KMS-11 (cell line): ENCODE results near the gene GALNT2.

Source experiments
- H2AFZ ChIP-seq: fragments of 200-600 bp; sonication (generic); 2 replicates; pipeline ENCODE4 v1.6.1; 2016; ENCODE audit warnings: antibody characterized with exemption, mixed run types, low read depth
- H3K27ac ChIP-seq: fragments of 200-600 bp; sonication (generic); 2 replicates; pipeline ENCODE4 v1.6.1; 2016; ENCODE audit warnings: mild to moderate bottlenecking, mixed run types
- H3K27me3 ChIP-seq: fragments of 200-600 bp; sonication (generic); 2 replicates; pipeline ENCODE4 v1.6.1; 2017; ENCODE audit warnings: mild to moderate bottlenecking, low read depth, mixed run types, moderate library complexity; ENCODE audit not compliant: insufficient read depth
- H3K36me3 ChIP-seq: fragments of 200-600 bp; sonication (generic); 2 replicates; pipeline ENCODE4 v1.6.1; 2017; ENCODE audit warnings: mild to moderate bottlenecking, mixed run types; ENCODE audit not compliant: insufficient read depth
- H3K4me1 ChIP-seq: fragments of 200-600 bp; sonication (generic); 2 replicates; pipeline ENCODE4 v1.6.1; 2016; ENCODE audit warnings: mild to moderate bottlenecking, low read depth, mixed run types; ENCODE audit not compliant: poor library complexity, severe bottlenecking
- H3K4me2 ChIP-seq: fragments of 200-600 bp; sonication (generic); 2 replicates; pipeline ENCODE4 v1.7.0; 2016; ENCODE audit warnings: mild to moderate bottlenecking, mixed run types
- H3K4me3 ChIP-seq: fragments of 200-600 bp; sonication (generic); IDR thresholded peaks from 2 replicates; pipeline ENCODE4 v1.6.1; 2017; ENCODE audit warnings: low read depth, low read length, mixed read lengths; ENCODE audit not compliant: insufficient read depth
- H3K79me2 ChIP-seq: fragments of 200-600 bp; sonication (generic); 2 replicates; pipeline ENCODE4 v1.6.1; 2016; ENCODE audit warnings: low read depth, mixed run types; ENCODE audit not compliant: insufficient read depth
- H3K9ac ChIP-seq: fragments of 200-600 bp; sonication (generic); 2 replicates; pipeline ENCODE4 v1.6.1; 2016; ENCODE audit warnings: mild to moderate bottlenecking, mixed run types
- H4K20me1 ChIP-seq: fragments of 200-600 bp; sonication (generic); 2 replicates; pipeline ENCODE4 v1.6.1; 2016; ENCODE audit warnings: mild to moderate bottlenecking, mixed run types; ENCODE audit not compliant: insufficient read depth
- TF ChIP-seq, protein P1 (sequence below): fragments of 200-600 bp; sonication (generic); conservative IDR thresholded peaks from 2 replicates; pipeline ENCODE4 v1.6.1; 2017; ENCODE audit warnings: low read depth, mild to moderate bottlenecking, antibody characterized with exemption, low read length, moderate library complexity, mixed read lengths

The GALNT2 gene

GRCh38 chr1:230131457-230131856 lies 64.4 kb downstream of the GALNT2 start:
- H3K4me3 ChIP-seq, result no peak overlapping the region
- no peak overlapping the region for H3K4me2 ChIP-seq
- no peak overlapping the region for H3K9ac ChIP-seq
- no peaks in the 10 kb centered on the region for H4K20me1 ChIP-seq
- H3K27me3 ChIP-seq, result no peaks in the 10 kb centered on the region
- no peak overlapping the region for H2AFZ ChIP-seq
- no peaks in the 10 kb centered on the region for H3K36me3 ChIP-seq
- TF ChIP-seq, protein P1, sequence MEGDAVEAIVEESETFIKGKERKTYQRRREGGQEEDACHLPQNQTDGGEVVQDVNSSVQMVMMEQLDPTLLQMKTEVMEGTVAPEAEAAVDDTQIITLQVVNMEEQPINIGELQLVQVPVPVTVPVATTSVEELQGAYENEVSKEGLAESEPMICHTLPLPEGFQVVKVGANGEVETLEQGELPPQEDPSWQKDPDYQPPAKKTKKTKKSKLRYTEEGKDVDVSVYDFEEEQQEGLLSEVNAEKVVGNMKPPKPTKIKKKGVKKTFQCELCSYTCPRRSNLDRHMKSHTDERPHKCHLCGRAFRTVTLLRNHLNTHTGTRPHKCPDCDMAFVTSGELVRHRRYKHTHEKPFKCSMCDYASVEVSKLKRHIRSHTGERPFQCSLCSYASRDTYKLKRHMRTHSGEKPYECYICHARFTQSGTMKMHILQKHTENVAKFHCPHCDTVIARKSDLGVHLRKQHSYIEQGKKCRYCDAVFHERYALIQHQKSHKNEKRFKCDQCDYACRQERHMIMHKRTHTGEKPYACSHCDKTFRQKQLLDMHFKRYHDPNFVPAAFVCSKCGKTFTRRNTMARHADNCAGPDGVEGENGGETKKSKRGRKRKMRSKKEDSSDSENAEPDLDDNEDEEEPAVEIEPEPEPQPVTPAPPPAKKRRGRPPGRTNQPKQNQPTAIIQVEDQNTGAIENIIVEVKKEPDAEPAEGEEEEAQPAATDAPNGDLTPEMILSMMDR, result no peak
- H3K4me1 ChIP-seq, result peaks cover 73% of the 10 kb centered on the region
- H3K79me2 ChIP-seq, result peaks cover 98% of the 10 kb centered on the region
- H3K27ac ChIP-seq, result no peak overlapping the region

- Histone ChIP-seq H3K4me2 (no peak overlapping the region), H3K27ac (no peak overlapping the region), H3K36me3 (no peaks in the 10 kb centered on the region), H2AFZ (no peak overlapping the region), H3K27me3 (no peaks in the 10 kb centered on the region), H3K4me3 (no peak overlapping the region), H3K79me2 (peaks cover 98% of the 10 kb centered on the region), H3K9ac (no peak overlapping the region), H3K4me1 (peaks cover 66% of the 10 kb centered on the region), H4K20me1 (no peaks in the 10 kb centered on the region)
- TF ChIP-seq, protein P1, result no peak
Measured at GRCh38 chr1:230132758-230133157, 65.7 kb downstream of the GALNT2 start.

GRCh38 chr1:230135726-230136125 lies 68.7 kb downstream of the GALNT2 start:
- Histone ChIP-seq H2AFZ (no peak overlapping the region), H3K27ac (no peak overlapping the region), H3K4me2 (no peak overlapping the region), H3K36me3 (no peaks in the 10 kb centered on the region), H3K79me2 (peaks cover 98% of the 10 kb centered on the region), H3K27me3 (no peaks in the 10 kb centered on the region), H3K9ac (no peak overlapping the region), H3K4me1 (peaks cover 68% of the 10 kb centered on the region), H4K20me1 (no peaks in the 10 kb centered on the region), H3K4me3 (no peak overlapping the region)
- TF ChIP-seq, protein P1, result no peak

- Histone ChIP-seq H3K36me3 (no peaks in the 10 kb centered on the region), H3K9ac (no peak overlapping the region), H3K4me1 (peaks cover 69% of the 10 kb centered on the region), H3K27ac (no peak overlapping the region), H3K79me2 (peaks cover 98% of the 10 kb centered on the region), H3K4me2 (no peak overlapping the region), H3K27me3 (no peaks in the 10 kb centered on the region), H3K4me3 (no peak overlapping the region), H2AFZ (no peak overlapping the region), H4K20me1 (0 out of 2 replicates have a peak, but pooled peaks cover 8% of the 10 kb centered on the region)
- TF ChIP-seq, protein P1, result no peak
Measured at GRCh38 chr1:230136453-230137336, 69.7 kb downstream of the GALNT2 start.
